ENCODE data around the gene USP34.

- TF ChIP-seq, protein P1, sequence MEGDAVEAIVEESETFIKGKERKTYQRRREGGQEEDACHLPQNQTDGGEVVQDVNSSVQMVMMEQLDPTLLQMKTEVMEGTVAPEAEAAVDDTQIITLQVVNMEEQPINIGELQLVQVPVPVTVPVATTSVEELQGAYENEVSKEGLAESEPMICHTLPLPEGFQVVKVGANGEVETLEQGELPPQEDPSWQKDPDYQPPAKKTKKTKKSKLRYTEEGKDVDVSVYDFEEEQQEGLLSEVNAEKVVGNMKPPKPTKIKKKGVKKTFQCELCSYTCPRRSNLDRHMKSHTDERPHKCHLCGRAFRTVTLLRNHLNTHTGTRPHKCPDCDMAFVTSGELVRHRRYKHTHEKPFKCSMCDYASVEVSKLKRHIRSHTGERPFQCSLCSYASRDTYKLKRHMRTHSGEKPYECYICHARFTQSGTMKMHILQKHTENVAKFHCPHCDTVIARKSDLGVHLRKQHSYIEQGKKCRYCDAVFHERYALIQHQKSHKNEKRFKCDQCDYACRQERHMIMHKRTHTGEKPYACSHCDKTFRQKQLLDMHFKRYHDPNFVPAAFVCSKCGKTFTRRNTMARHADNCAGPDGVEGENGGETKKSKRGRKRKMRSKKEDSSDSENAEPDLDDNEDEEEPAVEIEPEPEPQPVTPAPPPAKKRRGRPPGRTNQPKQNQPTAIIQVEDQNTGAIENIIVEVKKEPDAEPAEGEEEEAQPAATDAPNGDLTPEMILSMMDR (IDR thresholded peaks at IDR 0.05; ENCODE audit: poor library complexity): no peak
- TF ChIP-seq EZH2 (IDR thresholded peaks at IDR 0.05; ENCODE audit: borderline replicate concordance) (no peak), EZH2phosphoT487 (IDR thresholded peaks at IDR 0.05; ENCODE audit: low read depth, severe bottlenecking, unreplicated experiment) (no peak)
These were observed 193.1 kb downstream of the USP34 start for GRCh38 chr2:61277756-61278155.

Measured in hepatocyte (in vitro differentiated cells).